HG02623 (cell line): Measurements from ENCODE around the gene ALAD.
"Not testable (repeated sequence)": the region's sequence is repeated elsewhere in the genome, so short reads cannot be mapped to it uniquely, and the experiment has no call there.

Experiments used
- ATAC-seq: cut with Tn5 transposase; IDR thresholded peaks from one replicate; pipeline ENCODE4 v1.9.1; 2021; ENCODE audit warnings: moderate library complexity; ENCODE audit not compliant: unreplicated experiment

Gene ALAD

GRCh38 chr9:113375057-113376023 lies 25.7 kb downstream of the ALAD start:
- ATAC-seq, result no peak

GRCh38 chr9:113373676-113374392 lies 27.2 kb downstream of the ALAD start:
- no peak for ATAC-seq

DNA sequence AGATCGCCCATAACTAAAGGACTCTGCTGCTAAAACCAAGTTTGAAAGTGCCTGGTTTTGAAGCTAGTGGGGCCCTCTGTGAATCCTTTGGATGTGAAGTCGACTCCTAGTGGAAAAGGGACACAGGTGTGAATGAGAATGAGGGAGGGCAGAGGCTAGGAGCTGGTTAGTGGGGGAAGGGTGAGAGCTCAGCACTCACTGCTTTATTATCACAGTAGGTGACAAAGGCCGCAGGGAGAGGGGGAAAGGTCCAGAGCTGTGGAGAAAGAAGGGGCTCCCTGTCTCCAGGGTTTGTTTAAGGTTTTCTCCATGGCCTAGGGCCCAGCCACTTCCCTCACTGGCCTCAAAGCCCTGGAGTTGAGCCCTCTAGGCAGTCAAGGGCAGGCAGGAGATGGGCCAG lies 27.8 kb downstream of the ALAD start:
- ATAC-seq, result no peak

GRCh38 chr9:113372059-113372458 lies 29.0 kb downstream of the ALAD start:
- no peak for ATAC-seq

GRCh38 chr9:113370806-113371325 lies 30.2 kb downstream of the ALAD start:
- ATAC-seq, result no peak

GRCh38 chr9:113369855-113370140 lies 31.3 kb downstream of the ALAD start:
- ATAC-seq, result no peak

GRCh38 chr9:113368982-113369854 lies 31.9 kb downstream of the ALAD start:
- ATAC-seq, result no peak

- ATAC-seq, result no peak
Observed at GRCh38 chr9:113368348-113368981, 32.6 kb downstream of the ALAD start.

DNA sequence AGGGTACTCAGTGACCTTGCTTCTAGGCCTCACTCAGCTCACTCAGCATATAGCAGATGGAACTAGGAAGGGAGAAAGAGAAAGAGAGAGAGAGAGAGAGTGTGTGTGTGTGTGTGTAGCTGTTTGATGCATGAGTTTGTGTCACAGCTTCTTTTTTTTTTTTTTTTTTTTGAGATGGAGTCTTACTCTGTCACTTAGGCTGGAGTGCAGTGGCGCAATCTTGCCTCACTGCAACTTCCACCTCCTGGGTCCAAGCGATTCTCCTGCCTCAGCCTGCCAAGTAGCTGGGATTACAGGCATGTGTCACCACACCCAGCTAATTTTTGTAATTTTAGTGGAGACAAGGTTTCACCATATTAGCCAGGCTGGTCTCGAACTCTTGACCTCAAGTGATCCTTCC lies 35.4 kb downstream of the ALAD start:
- not testable (repeated sequence) for ATAC-seq

- no peak for ATAC-seq
Observed at GRCh38 chr9:113364951-113365350, 36.1 kb downstream of the ALAD start.

- ATAC-seq, result no peak
Observed at GRCh38 chr9:113363336-113363735, 37.7 kb downstream of the ALAD start.

GRCh38 chr9:113361304-113362018 lies 39.6 kb downstream of the ALAD start:
- no peak for ATAC-seq

DNA sequence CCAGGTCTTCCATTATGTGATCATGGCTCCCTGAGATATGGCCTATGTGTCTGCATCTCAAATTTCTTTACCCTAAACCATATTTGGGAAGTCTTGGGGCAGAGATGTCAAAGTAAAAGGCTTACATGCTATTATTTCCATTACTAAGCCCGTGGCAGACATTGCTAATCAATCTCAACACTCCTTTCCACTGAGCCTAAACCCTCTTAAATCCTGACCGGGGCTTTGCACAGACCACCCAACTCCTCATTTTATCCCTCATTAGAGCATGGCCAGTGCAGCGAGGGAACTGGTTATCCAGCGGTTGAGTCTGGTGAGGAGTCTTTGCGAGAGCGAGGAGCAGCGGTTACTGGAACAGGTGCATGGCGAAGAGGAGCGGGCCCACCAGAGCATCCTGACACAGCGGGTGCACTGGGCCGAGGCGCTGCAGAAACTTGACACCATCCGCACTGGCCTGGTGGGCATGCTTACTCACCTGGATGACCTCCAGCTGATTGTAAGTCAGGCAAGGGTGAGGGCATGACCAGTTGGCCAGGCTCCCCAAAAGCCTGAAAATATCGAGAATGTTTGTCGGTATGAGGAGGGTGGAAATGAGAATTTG lies 40.7 kb downstream of the ALAD start:
- no peak for ATAC-seq

- ATAC-seq, result no peak
Observed at GRCh38 chr9:113359385-113359784, 41.7 kb downstream of the ALAD start.

- no peak for ATAC-seq
Observed at GRCh38 chr9:113356686-113357292, 44.3 kb downstream of the ALAD start.

GRCh38 chr9:113355040-113355596 lies 46.0 kb downstream of the ALAD start:
- no peak for ATAC-seq

- ATAC-seq, result no peak
Observed at GRCh38 chr9:113352411-113352810, 48.7 kb downstream of the ALAD start.

- no peak for ATAC-seq
Observed at GRCh38 chr9:113352006-113352405, 49.1 kb downstream of the ALAD start.

GRCh38 chr9:113350937-113351336 lies 50.1 kb downstream of the ALAD start:
- no peak for ATAC-seq
